ENCODE results near the gene SLC15A4. TPM values are rescaled to one million over a fixed set of nuclear protein-coding genes. Genes with fewer than 3 reads are reported as not detected.

Gene SLC15A4
- total RNA-seq, 1 experiment from 2014 or later, result 29.1 TPM

- TF ChIP-seq TCF7L2 (IDR thresholded peaks at IDR 0.05; ENCODE audit: low read depth, low read length), result no peak
- no peak for TF ChIP-seq REST (IDR thresholded peaks at IDR 0.05; ENCODE audit: insufficient read depth in 1 of 2, low read depth in 2 of 2, low read length in 1 of 2)
- TF ChIP-seq POLR2AphosphoS5 (IDR thresholded peaks at IDR 0.05; ENCODE audit: low read depth, low read length), result no peak
- no peak for TF ChIP-seq CTCF (IDR thresholded peaks at IDR 0.05)
- TF ChIP-seq SIN3A (IDR thresholded peaks at IDR 0.05; ENCODE audit: borderline replicate concordance, insufficient read depth, low read depth, low read length), result no peak
- Histone ChIP-seq H3K4me1 (ENCODE audit: control insufficient read depth, insufficient read depth, low read length) (no peaks in the 10 kb centered on the region), H3K27me3 (ENCODE audit: control insufficient read depth, insufficient read depth, low read length) (no peaks in the 10 kb centered on the region), H3K27ac (ENCODE audit: low read length) (no peak overlapping the region), H3K36me3 (ENCODE audit: control insufficient read depth, insufficient read depth, low read length) (no peaks in the 10 kb centered on the region), H3K9me3 (ENCODE audit: control insufficient read depth, insufficient read depth, low read depth, low read length) (no peaks in the 10 kb centered on the region), H3K4me3 (ENCODE audit: low read depth in 2 of 2, low read length in 2 of 2) (no peak overlapping the region)
- intact Hi-C loops (cut with micrococcal nuclease; ENCODE audit: unreplicated experiment) (no loop called here), in situ Hi-C loops (cut with HindIII; ENCODE audit: low pct_unique_long_range_greater_than_20kb, low sequenced_read_pairs) (no loop called here)
- DNase-seq (ENCODE audit: low read depth, low spot score) (no peak), ATAC-seq (no peak)
- POLR2A ChIA-PET, result interaction anchor here (0.6 kb wide), 1 partner anchor 39 kb away, joined by 3 read pairs; no protein-coding TSS in a partner anchor
- BruUV-seq (replicated peaks), result no TSS peak
- CTCF ChIA-PET, result no interaction called here
Measured at GRCh38 chr12:128856035-128856790, 32.5 kb upstream of the SLC15A4 start.

GRCh38 chr12:128853600-128854197 lies 29.9 kb upstream of the SLC15A4 start:
- BruUV-seq (replicated peaks), result no TSS peak
- no peak for DNase-seq (ENCODE audit: low read depth, low spot score)
- no peaks in the 10 kb centered on the region for H3K36me3 ChIP-seq (ENCODE audit: control insufficient read depth, insufficient read depth, low read length)
- intact Hi-C loops (cut with micrococcal nuclease; ENCODE audit: unreplicated experiment) (no loop called here), in situ Hi-C loops (cut with HindIII; ENCODE audit: low pct_unique_long_range_greater_than_20kb, low sequenced_read_pairs) (no loop called here)
- no peaks in the 10 kb centered on the region; the same call in 1 of the 2 replicates for H3K27me3 ChIP-seq (ENCODE audit: control insufficient read depth, insufficient read depth, low read length)
- TF ChIP-seq SIN3A (IDR thresholded peaks at IDR 0.05; ENCODE audit: borderline replicate concordance, insufficient read depth, low read depth, low read length) (no peak), CTCF (IDR thresholded peaks at IDR 0.05) (no peak), TCF7L2 (IDR thresholded peaks at IDR 0.05; ENCODE audit: low read depth, low read length) (no peak)
- POLR2A ChIA-PET, result no interaction called here
- ATAC-seq, result no peak
- H3K4me1 ChIP-seq (ENCODE audit: control insufficient read depth, insufficient read depth, low read length), result no peaks in the 10 kb centered on the region
- H3K4me3 ChIP-seq (ENCODE audit: low read depth in 2 of 2, low read length in 2 of 2), result no peak overlapping the region
- H3K27ac ChIP-seq (ENCODE audit: low read length), result no peak overlapping the region
- H3K9me3 ChIP-seq (ENCODE audit: control insufficient read depth, insufficient read depth, low read depth, low read length), result no peaks in the 10 kb centered on the region
- CTCF ChIA-PET, result no interaction called here

Measured in Panc1 (cell line).